Testis (tissue), 3 donors: ENCODE data around the gene ATOH8. TPM values are rescaled to one million over a fixed set of nuclear protein-coding genes. Genes with fewer than 3 reads are reported as not detected.

Source experiments
- DNase-seq: peaks from one replicate; pipeline ENCODE4 v3.0.0-alpha.2; 2019
- H3K27ac ChIP-seq, 2 donors: fragments of 200-600 bp; sonication (generic); one replicate each; pipeline ENCODE4 v1.5.1; 2019
- H3K27me3 ChIP-seq: fragments of 200-600 bp; sonication (generic); one replicate; pipeline ENCODE4 v1.5.1; 2019
- H3K36me3 ChIP-seq: fragments of 200-600 bp; sonication (generic); one replicate; pipeline ENCODE4 v1.5.1; 2017; ENCODE audit warnings: low read depth; ENCODE audit errors: missing control alignments
- H3K4me1 ChIP-seq: fragments of 200-600 bp; sonication (generic); one replicate; pipeline ENCODE4 v1.5.1; 2019
- H3K4me3 ChIP-seq, 2 donors: fragments of 200-600 bp; sonication (generic); one replicate each; pipeline ENCODE4 v1.5.1; 2017 to 2019
- H3K9me3 ChIP-seq: fragments of 200-600 bp; sonication (generic); one replicate; pipeline ENCODE4 v1.5.1; 2017
- POLR2A ChIP-seq: fragments of 450-650 bp; IDR thresholded peaks from one replicate; pipeline ENCODE4 v1.6.1; 2017; ENCODE audit warnings: antibody characterized with exemption, mild to moderate bottlenecking, moderate library complexity
- WGBS, 2 donors: methylation state at CpG; one replicate each; pipeline ENCODE4 v1.1.5; 2018; 5-methylcytosine and 5-hydroxymethylcytosine counted together
- intact Hi-C: fragments of 100-400 bp; cut with DNase I; formaldehyde crosslinking; loops from one replicate; pipeline ENCODE4 v1.15.1; 2023; ENCODE audit warnings: low total_unique reads
- polyA plus RNA-seq: library from polyadenylated mRNA; stranded (reverse); fragments of 350-450 nt; fragmentation: Illumina TruSeq; extraction: RNeasy Lipid Tissue Mini Kit (QIAGEN cat#74804); gene quantifications from one replicate; pipeline ENCODE4 v1.2.3, GENCODE V29; 2014; ENCODE audit warnings: low read depth, low replicate concordance; ENCODE audit not compliant: insufficient read depth
- total RNA-seq, 2 donors: library from RNA; depleted of rRNA; stranded (reverse); fragments of >200 nt; gene quantifications; one replicate each; pipeline ENCODE4 v1.2.3, GENCODE V29; 2016
- TF ChIP-seq, protein P1 (sequence below), 3 experiments: fragments of 450-650 bp in 2 of 3; fragments of 200-600 bp in 1 of 3; sonication (generic) in 1 of 3; IDR thresholded peaks; one replicate each; pipeline ENCODE4 v1.5.1; 2016 to 2019; ENCODE audit warnings: antibody characterized with exemption in 3 of 3, mild to moderate bottlenecking in 2 of 3, moderate library complexity in 1 of 3

ATOH8 gene
- total and polyA plus RNA-seq, 3 donors from 2014 or later, result 13.5 to 16.8 (median 14.2) TPM

DNA sequence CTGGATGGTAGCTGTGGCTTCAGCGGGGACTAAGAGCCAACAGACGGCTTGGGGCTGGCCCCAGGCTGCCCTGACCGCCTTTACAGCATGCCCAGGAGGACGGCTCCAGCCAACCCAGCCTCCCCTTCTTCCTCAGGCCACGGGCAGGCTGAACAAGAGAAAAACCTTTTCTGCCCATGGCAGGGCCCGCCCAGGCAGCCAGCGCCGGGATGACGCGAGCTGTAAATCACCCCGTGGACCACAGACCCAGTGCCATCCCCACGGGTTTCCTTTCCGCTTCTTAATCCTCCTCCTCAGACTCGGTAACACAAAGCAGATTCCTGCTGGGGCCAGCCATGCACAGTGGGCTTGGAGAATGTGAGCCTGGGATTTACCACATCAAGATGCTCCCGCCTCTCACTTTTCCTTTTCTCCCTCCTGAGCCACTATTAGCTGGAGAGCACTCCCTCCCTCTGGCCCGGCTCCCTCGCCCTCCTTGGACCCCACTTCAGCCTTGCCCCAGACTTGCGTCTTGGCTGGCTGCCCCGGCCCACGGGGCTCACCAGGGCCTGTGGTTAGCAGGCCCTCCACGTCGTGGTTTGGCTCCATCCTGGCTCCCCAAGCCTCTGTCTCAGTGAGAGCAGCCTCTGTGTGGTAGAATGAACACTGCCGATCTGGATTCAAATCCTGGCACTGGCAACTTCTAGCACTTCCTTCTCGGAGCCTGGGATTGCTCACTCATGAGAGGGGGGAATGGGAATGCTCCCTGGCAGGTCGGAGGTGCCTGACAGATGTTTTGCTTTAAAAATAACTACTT is 31.4 kb downstream of the ATOH8 start:
- no peaks in the 10 kb centered on the region for H3K27me3 ChIP-seq
- TF ChIP-seq, protein P1, sequence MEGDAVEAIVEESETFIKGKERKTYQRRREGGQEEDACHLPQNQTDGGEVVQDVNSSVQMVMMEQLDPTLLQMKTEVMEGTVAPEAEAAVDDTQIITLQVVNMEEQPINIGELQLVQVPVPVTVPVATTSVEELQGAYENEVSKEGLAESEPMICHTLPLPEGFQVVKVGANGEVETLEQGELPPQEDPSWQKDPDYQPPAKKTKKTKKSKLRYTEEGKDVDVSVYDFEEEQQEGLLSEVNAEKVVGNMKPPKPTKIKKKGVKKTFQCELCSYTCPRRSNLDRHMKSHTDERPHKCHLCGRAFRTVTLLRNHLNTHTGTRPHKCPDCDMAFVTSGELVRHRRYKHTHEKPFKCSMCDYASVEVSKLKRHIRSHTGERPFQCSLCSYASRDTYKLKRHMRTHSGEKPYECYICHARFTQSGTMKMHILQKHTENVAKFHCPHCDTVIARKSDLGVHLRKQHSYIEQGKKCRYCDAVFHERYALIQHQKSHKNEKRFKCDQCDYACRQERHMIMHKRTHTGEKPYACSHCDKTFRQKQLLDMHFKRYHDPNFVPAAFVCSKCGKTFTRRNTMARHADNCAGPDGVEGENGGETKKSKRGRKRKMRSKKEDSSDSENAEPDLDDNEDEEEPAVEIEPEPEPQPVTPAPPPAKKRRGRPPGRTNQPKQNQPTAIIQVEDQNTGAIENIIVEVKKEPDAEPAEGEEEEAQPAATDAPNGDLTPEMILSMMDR (IDR thresholded peaks at IDR 0.05), result no peak
- TF ChIP-seq POLR2A, result no peak
- no peaks in the 10 kb centered on the region for H3K36me3 ChIP-seq
- no peak overlapping the region for H3K27ac ChIP-seq
- DNase-seq, result no peak
- no peaks in the 10 kb centered on the region for H3K4me1 ChIP-seq
- 76 to 77% methylated on average over 25 of the region's 25 CpGs for WGBS, 2 donors
- no peaks in the 10 kb centered on the region for H3K9me3 ChIP-seq
- intact Hi-C loops, result no loop called here
- no peak overlapping the region for H3K4me3 ChIP-seq

DNA sequence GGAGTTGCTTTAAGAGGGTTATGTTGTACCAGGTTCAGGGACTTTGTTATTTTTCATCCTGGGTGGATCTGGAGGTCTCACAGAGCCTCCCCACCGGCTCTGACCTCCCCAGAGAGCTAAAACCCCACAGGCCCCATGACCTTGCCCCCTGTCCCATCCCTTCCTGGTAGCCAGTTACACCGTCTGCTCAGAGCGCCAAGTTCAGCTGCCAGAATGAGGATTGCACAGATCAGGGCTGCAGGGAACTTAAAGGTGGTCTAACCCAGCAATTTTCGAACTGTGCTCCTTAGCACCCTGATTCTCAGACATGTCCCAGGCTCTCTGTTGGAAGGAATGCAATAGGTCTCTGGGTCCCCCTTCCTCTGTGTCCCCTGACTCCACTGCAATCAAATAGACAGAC is 32.1 kb downstream of the ATOH8 start:
- WGBS, 2 donors, result 65 to 71% methylated on average over 4 of the region's 4 CpGs
- no peaks in the 10 kb centered on the region for H3K36me3 ChIP-seq

DNA sequence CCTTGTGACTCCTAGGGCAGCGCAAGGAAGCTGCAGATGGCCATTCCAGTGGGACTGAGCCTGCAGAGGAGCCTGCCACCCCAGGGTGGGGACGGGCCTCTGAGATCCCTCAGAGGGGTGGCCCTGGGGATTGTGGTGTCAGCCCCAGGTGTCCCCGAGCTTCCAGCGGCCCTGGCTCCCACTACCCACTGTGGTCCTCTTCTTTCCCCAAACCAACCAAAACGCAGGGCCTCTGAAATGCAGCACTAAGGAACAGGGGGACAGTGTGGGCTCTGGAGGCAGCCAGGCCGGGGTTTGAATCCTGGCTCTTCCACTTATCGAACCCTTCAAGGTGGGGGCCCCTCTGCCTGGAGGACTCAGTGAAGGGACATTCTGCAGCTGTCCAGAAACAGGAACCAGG is 32.7 kb downstream of the ATOH8 start:
- Histone ChIP-seq H3K36me3 (no peaks in the 10 kb centered on the region), H3K4me3 (no peak overlapping the region), H3K9me3 (no peaks in the 10 kb centered on the region), H3K27me3 (no peaks in the 10 kb centered on the region), H3K4me1 (no peaks in the 10 kb centered on the region), H3K27ac (no peak overlapping the region)
- 93 to 94% methylated on average over 6 to 7 of the region's 7 CpGs for WGBS, 2 donors
- no peak for DNase-seq
- intact Hi-C loops, result no loop called here
- TF ChIP-seq, protein P1 (IDR thresholded peaks at IDR 0.05), result no peak
- no peak for TF ChIP-seq POLR2A

More for the DNA sequence above, 32.1 kb downstream of the ATOH8 start:
- H3K27me3 ChIP-seq, result no peaks in the 10 kb centered on the region
- no peak overlapping the region for H3K4me3 ChIP-seq
- H3K4me1 ChIP-seq, result no peaks in the 10 kb centered on the region
- no peak for DNase-seq
- no peaks in the 10 kb centered on the region for H3K9me3 ChIP-seq
- intact Hi-C loops, result no loop called here
- no peak for TF ChIP-seq POLR2A
- TF ChIP-seq, protein P1 (IDR thresholded peaks at IDR 0.05), result no peak
- H3K27ac ChIP-seq, result no peak overlapping the region

DNA sequence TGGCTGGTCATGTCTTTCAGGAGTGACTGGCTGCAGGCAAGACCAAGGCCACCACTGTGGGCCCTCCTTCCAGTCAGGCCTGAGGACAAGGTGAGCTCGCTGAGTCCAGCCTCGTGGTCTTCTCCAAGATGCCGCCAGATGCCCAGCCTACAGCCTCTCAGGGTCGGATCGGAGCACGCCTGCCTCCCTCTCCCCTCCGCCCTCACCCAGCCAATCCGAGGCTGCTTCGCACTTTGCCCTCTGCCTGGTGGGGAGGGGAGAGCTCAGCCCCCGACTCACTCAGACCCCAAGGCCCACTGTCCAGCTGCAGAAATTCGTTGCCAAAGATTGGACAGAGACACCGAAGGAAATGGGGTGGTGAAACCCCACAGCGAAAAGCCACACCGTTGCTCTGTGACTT is 33.1 kb downstream of the ATOH8 start:
- intact Hi-C loops, result no loop called here
- no peaks in the 10 kb centered on the region for H3K36me3 ChIP-seq
- TF ChIP-seq, protein P1 (IDR thresholded peaks at IDR 0.05), result no peak
- H3K27me3 ChIP-seq, result no peaks in the 10 kb centered on the region
- no peak overlapping the region for H3K27ac ChIP-seq
- H3K9me3 ChIP-seq, result no peaks in the 10 kb centered on the region
- H3K4me1 ChIP-seq, result peaks cover 3% of the 10 kb centered on the region
- no peak for DNase-seq
- 93 to 97% methylated on average over 9 to 13 of the region's 14 CpGs for WGBS, 2 donors
- no peak overlapping the region for H3K4me3 ChIP-seq
